OCI-LY7 (cell line): Measurements from ENCODE around the gene VPS13C. TPM values are rescaled to one million over a fixed set of nuclear protein-coding genes. Genes with fewer than 3 reads are reported as not detected.

Source experiments
- BruUV-seq: library from RNA; stranded (reverse); fragments of 400-500 nt; replicated peaks from 2 replicates; lab custom pipeline; 2021; lab: Mats Ljungman, UMichigan
- CTCF ChIA-PET: fragments of 300-600 bp; sonication (Branson Sonifier 250); formaldehyde crosslinking; loops from one replicate; lab custom pipeline; 2022; ENCODE audit warnings: antibody characterized with exemption; ENCODE audit not compliant: unreplicated experiment; lab: Charles Lee
- POLR2A ChIA-PET: fragments of 300-600 bp; sonication (Branson Sonifier 250); formaldehyde crosslinking; loops from one replicate; lab custom pipeline; 2022; ENCODE audit warnings: antibody characterized with exemption; lab: Charles Lee
- DNase-seq: peaks from one replicate; pipeline ENCODE4 v3.0.0-alpha.2; 2015; ENCODE audit warnings: low spot score
- H2AFZ ChIP-seq: fragments of 200-600 bp; sonication (generic), shearing (Covaris generic); 2 replicates; pipeline ENCODE4 v1.6.1; 2014; ENCODE audit warnings: mild to moderate bottlenecking, antibody characterized with exemption, low read length, moderate library complexity
- H3K27ac ChIP-seq: fragments of 200-600 bp; sonication (generic); 2 replicates; pipeline ENCODE4 v1.5.1; 2014; ENCODE audit warnings: mixed run types, low read depth, mild to moderate bottlenecking, moderate library complexity, low read length, inconsistent platforms; ENCODE audit not compliant: poor library complexity, severe bottlenecking
- H3K36me3 ChIP-seq: fragments of 200-600 bp; sonication (generic); 2 replicates; pipeline ENCODE4 v1.6.1; 2014; ENCODE audit warnings: mild to moderate bottlenecking, antibody characterized with exemption, low read length, moderate library complexity, mixed read lengths; ENCODE audit not compliant: insufficient read depth
- H3K4me1 ChIP-seq: fragments of 200-600 bp; sonication (generic); 2 replicates; pipeline ENCODE4 v1.5.1; 2014; ENCODE audit warnings: mild to moderate bottlenecking, low read length; ENCODE audit not compliant: insufficient read depth, poor library complexity, severe bottlenecking
- H3K4me2 ChIP-seq: fragments of 200-600 bp; sonication (generic); 2 replicates; pipeline ENCODE4 v1.6.1; 2014; ENCODE audit warnings: mild to moderate bottlenecking, low read length
- H3K4me3 ChIP-seq: fragments of 200-600 bp; sonication (generic); 2 replicates; pipeline ENCODE4 v1.5.1; 2014; ENCODE audit warnings: mild to moderate bottlenecking, low read depth, low read length; ENCODE audit not compliant: poor library complexity, severe bottlenecking
- H3K79me2 ChIP-seq: fragments of 200-600 bp; sonication (generic); 2 replicates; pipeline ENCODE4 v1.6.1; 2016; ENCODE audit warnings: low read depth, mild to moderate bottlenecking, low read length, moderate library complexity, mixed read lengths; ENCODE audit not compliant: insufficient read depth
- H3K9me2 ChIP-seq: fragments of 200-600 bp; sonication (generic); 2 replicates; pipeline ENCODE4 v1.6.1; 2016; ENCODE audit warnings: mild to moderate bottlenecking, low read length, mixed read lengths; ENCODE audit not compliant: insufficient read depth
- H3K9me3 ChIP-seq: fragments of 200-600 bp; sonication (generic); 2 replicates; pipeline ENCODE4 v1.6.1; 2014; ENCODE audit warnings: mild to moderate bottlenecking, mixed run types, low read length, mixed read lengths
- H4K20me1 ChIP-seq: fragments of 200-600 bp; sonication (generic); 2 replicates; pipeline ENCODE4 v1.6.1; 2014; ENCODE audit warnings: mild to moderate bottlenecking, antibody characterized with exemption, low read length, moderate library complexity, mixed read lengths; ENCODE audit not compliant: insufficient read depth
- CTCF ChIP-seq: fragments of 200-600 bp; sonication (generic); conservative IDR thresholded peaks from 2 replicates; pipeline ENCODE4 v1.5.1; 2014; ENCODE audit warnings: mild to moderate bottlenecking, antibody characterized with exemption, low read length, moderate library complexity, mixed read lengths
- EZH2phosphoT487 ChIP-seq: fragments of 200-600 bp; sonication (generic); IDR thresholded peaks from 2 replicates; pipeline ENCODE4 v1.6.1; 2018; ENCODE audit warnings: low read depth, borderline replicate concordance, mild to moderate bottlenecking, mixed run types, antibody characterized with exemption, low read length, moderate library complexity, mixed read lengths
- intact Hi-C: fragments of 100-400 bp; cut with micrococcal nuclease; formaldehyde crosslinking; loops from one replicate; pipeline ENCODE4 v1.10.0; 2022; ENCODE audit not compliant: unreplicated experiment
- total RNA-seq, 2 experiments: library from RNA; depleted of rRNA in 1 of 2; stranded (reverse); fragments of >200 nt in 1 of 2; shearing (Covaris generic) in 1 of 2; gene quantifications; 2 replicates each; pipeline ENCODE4 v1.2.3, GENCODE V29; 2014 to 2022

VPS13C gene
- total RNA-seq, 2 experiments from 2014 or later, result 44.4 to 60.6 TPM

- H3K27ac ChIP-seq, result no peak overlapping the region
- no TSS peak for BruUV-seq
- no peak overlapping the region for H2AFZ ChIP-seq
- H3K4me1 ChIP-seq, result no peaks in the 10 kb centered on the region
- no peaks in the 10 kb centered on the region for H3K9me2 ChIP-seq
- H3K79me2 ChIP-seq, result no peaks in the 10 kb centered on the region
- no peak overlapping the region for H3K4me3 ChIP-seq
- no peak for DNase-seq
- no peaks in the 10 kb centered on the region for H4K20me1 ChIP-seq
- intact Hi-C loops, result no loop called here
- no peaks in the 10 kb centered on the region for H3K9me3 ChIP-seq
- H3K4me2 ChIP-seq, result no peak overlapping the region
- H3K36me3 ChIP-seq, result no peaks in the 10 kb centered on the region
- ChIA-PET POLR2A (no interaction called here), CTCF (no interaction called here)
- TF ChIP-seq CTCF, result no peak
- no peak for TF ChIP-seq EZH2phosphoT487
These were observed 240.9 kb downstream of the VPS13C start for GRCh38 chr15:61819386-61819785.

GRCh38 chr15:61818801-61819200 is 241.4 kb downstream of the VPS13C start:
- Histone ChIP-seq H2AFZ (no peak overlapping the region), H3K79me2 (no peaks in the 10 kb centered on the region), H3K4me3 (no peak overlapping the region), H3K4me2 (no peak overlapping the region), H3K9me3 (no peaks in the 10 kb centered on the region), H3K4me1 (no peaks in the 10 kb centered on the region), H3K36me3 (no peaks in the 10 kb centered on the region), H3K9me2 (no peaks in the 10 kb centered on the region), H4K20me1 (no peaks in the 10 kb centered on the region), H3K27ac (no peak overlapping the region)
- CTCF ChIA-PET, result no interaction called here
- POLR2A ChIA-PET, result no interaction called here
- intact Hi-C loops, result no loop called here
- BruUV-seq, result no TSS peak
- no peak for DNase-seq
- TF ChIP-seq EZH2phosphoT487 (no peak), CTCF (no peak)

- no peak overlapping the region for H3K27ac ChIP-seq
- H3K4me1 ChIP-seq, result no peaks in the 10 kb centered on the region
- no peak for TF ChIP-seq EZH2phosphoT487
- no peak for TF ChIP-seq CTCF
- no TSS peak for BruUV-seq
- no peak overlapping the region for H3K4me3 ChIP-seq
- intact Hi-C loops, result no loop called here
- CTCF ChIA-PET, result no interaction called here
- H3K9me3 ChIP-seq, result no peaks in the 10 kb centered on the region
- H4K20me1 ChIP-seq, result no peaks in the 10 kb centered on the region
- no peak overlapping the region for H2AFZ ChIP-seq
- DNase-seq, result no peak
- H3K9me2 ChIP-seq, result no peaks in the 10 kb centered on the region
- no peaks in the 10 kb centered on the region for H3K79me2 ChIP-seq
- no peak overlapping the region for H3K4me2 ChIP-seq
- POLR2A ChIA-PET, result no interaction called here
- no peaks in the 10 kb centered on the region for H3K36me3 ChIP-seq
These were observed 243.4 kb downstream of the VPS13C start for GRCh38 chr15:61816856-61817255.
